Measurements from ENCODE around the gene OPCML. TPM values are rescaled to one million over a fixed set of nuclear protein-coding genes. Genes with fewer than 3 reads are reported as not detected.

The OPCML gene
- total RNA-seq, 1 experiment from 2014 or later, result not detected

DNA sequence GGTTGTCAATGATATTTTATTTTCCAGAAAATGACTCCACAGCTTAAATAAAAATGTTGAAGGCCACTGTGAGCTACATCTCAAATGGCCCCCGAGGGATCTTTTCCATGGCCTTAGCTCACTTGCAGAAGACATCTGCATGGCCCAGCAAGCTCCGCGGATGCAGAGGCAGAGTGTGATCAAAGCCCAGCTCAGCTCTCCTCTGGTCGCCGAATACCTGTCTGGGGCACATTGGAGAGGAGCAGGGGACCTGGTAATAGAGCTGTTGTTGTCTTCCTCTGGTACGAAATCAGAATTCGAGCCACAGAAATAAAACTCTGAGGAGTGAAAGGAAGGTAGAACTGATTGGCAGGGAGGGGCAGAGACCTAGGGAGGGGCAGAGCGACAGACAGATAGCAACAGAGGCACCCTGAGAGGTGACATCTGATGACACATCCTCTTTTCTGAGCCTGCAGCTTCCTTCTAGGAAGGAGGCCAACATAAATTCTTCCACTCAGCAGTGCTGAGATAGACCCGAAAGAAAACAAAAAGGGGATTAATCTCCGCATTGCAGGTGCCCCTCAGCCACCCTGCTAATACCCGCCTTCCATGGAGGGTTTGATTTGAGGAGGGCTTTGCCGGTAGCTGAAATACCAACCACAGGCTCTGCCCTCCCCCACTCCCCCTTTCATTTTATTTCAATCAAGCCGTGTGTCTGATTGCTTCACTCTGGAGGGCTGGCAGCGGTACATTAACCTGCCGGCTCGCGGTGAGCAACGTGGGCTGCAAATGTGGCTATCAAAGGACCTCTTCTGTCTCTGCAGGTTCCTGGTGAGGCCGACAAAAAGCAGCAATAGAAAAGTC lies 759.4 kb downstream of the OPCML start:
- H3K36me3 ChIP-seq (ENCODE audit: control insufficient read depth, insufficient read depth, low read length), result no peaks in the 10 kb centered on the region
- H3K27me3 ChIP-seq (ENCODE audit: control insufficient read depth, insufficient read depth, low read length), result no peaks in the 10 kb centered on the region
- no peak for TF ChIP-seq POLR2AphosphoS5 (IDR thresholded peaks at IDR 0.05; ENCODE audit: low read depth, low read length)
- TF ChIP-seq SIN3A (IDR thresholded peaks at IDR 0.05; ENCODE audit: borderline replicate concordance, insufficient read depth, low read depth, low read length), result no peak
- TF ChIP-seq, protein P1, sequence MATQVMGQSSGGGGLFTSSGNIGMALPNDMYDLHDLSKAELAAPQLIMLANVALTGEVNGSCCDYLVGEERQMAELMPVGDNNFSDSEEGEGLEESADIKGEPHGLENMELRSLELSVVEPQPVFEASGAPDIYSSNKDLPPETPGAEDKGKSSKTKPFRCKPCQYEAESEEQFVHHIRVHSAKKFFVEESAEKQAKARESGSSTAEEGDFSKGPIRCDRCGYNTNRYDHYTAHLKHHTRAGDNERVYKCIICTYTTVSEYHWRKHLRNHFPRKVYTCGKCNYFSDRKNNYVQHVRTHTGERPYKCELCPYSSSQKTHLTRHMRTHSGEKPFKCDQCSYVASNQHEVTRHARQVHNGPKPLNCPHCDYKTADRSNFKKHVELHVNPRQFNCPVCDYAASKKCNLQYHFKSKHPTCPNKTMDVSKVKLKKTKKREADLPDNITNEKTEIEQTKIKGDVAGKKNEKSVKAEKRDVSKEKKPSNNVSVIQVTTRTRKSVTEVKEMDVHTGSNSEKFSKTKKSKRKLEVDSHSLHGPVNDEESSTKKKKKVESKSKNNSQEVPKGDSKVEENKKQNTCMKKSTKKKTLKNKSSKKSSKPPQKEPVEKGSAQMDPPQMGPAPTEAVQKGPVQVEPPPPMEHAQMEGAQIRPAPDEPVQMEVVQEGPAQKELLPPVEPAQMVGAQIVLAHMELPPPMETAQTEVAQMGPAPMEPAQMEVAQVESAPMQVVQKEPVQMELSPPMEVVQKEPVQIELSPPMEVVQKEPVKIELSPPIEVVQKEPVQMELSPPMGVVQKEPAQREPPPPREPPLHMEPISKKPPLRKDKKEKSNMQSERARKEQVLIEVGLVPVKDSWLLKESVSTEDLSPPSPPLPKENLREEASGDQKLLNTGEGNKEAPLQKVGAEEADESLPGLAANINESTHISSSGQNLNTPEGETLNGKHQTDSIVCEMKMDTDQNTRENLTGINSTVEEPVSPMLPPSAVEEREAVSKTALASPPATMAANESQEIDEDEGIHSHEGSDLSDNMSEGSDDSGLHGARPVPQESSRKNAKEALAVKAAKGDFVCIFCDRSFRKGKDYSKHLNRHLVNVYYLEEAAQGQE (IDR thresholded peaks at IDR 0.05; ENCODE audit: insufficient read depth in 1 of 2, low read depth in 2 of 2, low read length in 1 of 2), result no peak
- TF ChIP-seq TCF7L2 (IDR thresholded peaks at IDR 0.05; ENCODE audit: low read depth, low read length), result no peak
- TF ChIP-seq, protein P2, sequence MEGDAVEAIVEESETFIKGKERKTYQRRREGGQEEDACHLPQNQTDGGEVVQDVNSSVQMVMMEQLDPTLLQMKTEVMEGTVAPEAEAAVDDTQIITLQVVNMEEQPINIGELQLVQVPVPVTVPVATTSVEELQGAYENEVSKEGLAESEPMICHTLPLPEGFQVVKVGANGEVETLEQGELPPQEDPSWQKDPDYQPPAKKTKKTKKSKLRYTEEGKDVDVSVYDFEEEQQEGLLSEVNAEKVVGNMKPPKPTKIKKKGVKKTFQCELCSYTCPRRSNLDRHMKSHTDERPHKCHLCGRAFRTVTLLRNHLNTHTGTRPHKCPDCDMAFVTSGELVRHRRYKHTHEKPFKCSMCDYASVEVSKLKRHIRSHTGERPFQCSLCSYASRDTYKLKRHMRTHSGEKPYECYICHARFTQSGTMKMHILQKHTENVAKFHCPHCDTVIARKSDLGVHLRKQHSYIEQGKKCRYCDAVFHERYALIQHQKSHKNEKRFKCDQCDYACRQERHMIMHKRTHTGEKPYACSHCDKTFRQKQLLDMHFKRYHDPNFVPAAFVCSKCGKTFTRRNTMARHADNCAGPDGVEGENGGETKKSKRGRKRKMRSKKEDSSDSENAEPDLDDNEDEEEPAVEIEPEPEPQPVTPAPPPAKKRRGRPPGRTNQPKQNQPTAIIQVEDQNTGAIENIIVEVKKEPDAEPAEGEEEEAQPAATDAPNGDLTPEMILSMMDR (IDR thresholded peaks at IDR 0.05), result no peak
- H3K27ac ChIP-seq (ENCODE audit: low read length), result no peak overlapping the region
- no peaks in the 10 kb centered on the region for H3K9me3 ChIP-seq (ENCODE audit: control insufficient read depth, insufficient read depth, low read depth, low read length)
- in situ Hi-C loops (cut with HindIII; ENCODE audit: low pct_unique_long_range_greater_than_20kb, low sequenced_read_pairs) (no loop called here), intact Hi-C loops (cut with micrococcal nuclease; ENCODE audit: unreplicated experiment) (no loop called here)
- POLR2A ChIA-PET, result no interaction called here
- no TSS peak for BruUV-seq (replicated peaks)
- no peak for ATAC-seq
- DNase-seq (ENCODE audit: low read depth, low spot score), result no peak
- no peaks in the 10 kb centered on the region for H3K4me1 ChIP-seq (ENCODE audit: control insufficient read depth, insufficient read depth, low read length)
- no peak overlapping the region for H3K4me3 ChIP-seq (ENCODE audit: low read depth in 2 of 2, low read length in 2 of 2)
- CTCF ChIA-PET, result no interaction called here

DNA sequence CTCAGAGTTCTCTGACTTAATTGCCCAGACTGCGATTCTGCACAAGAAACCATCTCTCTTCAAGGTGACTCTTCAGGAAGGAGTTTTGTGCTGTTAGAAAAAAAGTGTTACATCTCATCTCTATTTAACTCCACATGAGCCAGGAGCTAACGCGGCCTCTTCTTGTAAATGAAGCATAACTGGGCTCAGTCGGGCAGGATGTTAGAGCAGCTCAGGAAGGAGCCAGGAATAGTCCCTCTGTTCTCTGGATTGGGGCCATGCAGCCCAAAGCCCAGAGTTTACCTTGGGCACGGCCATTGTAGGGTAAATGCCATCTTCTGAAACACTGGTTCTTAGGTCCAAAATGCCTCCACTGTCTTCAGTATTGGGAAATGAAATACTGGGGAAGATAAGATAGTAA lies 760.6 kb downstream of the OPCML start:
- no peak for ATAC-seq
- TF ChIP-seq POLR2AphosphoS5 (IDR thresholded peaks at IDR 0.05; ENCODE audit: low read depth, low read length) (no peak), TCF7L2 (IDR thresholded peaks at IDR 0.05; ENCODE audit: low read depth, low read length) (no peak), SIN3A (IDR thresholded peaks at IDR 0.05; ENCODE audit: borderline replicate concordance, insufficient read depth, low read depth, low read length) (no peak)
- TF ChIP-seq, protein P2 (IDR thresholded peaks at IDR 0.05), result no peak
- TF ChIP-seq, protein P1 (IDR thresholded peaks at IDR 0.05; ENCODE audit: insufficient read depth in 1 of 2, low read depth in 2 of 2, low read length in 1 of 2), result no peak

More for the DNA sequence above, 760.6 kb downstream of the OPCML start:
- in situ Hi-C loops (cut with HindIII; ENCODE audit: low pct_unique_long_range_greater_than_20kb, low sequenced_read_pairs) (no loop called here), intact Hi-C loops (cut with micrococcal nuclease; ENCODE audit: unreplicated experiment) (no loop called here)
- H3K4me1 ChIP-seq (ENCODE audit: control insufficient read depth, insufficient read depth, low read length), result no peaks in the 10 kb centered on the region
- H3K4me3 ChIP-seq (ENCODE audit: low read depth in 2 of 2, low read length in 2 of 2), result no peak overlapping the region
- no TSS peak for BruUV-seq (replicated peaks)
- H3K9me3 ChIP-seq (ENCODE audit: control insufficient read depth, insufficient read depth, low read depth, low read length), result no peaks in the 10 kb centered on the region
- POLR2A ChIA-PET, result no interaction called here
- CTCF ChIA-PET, result no interaction called here
- no peak for DNase-seq (ENCODE audit: low read depth, low spot score)
- H3K36me3 ChIP-seq (ENCODE audit: control insufficient read depth, insufficient read depth, low read length), result no peaks in the 10 kb centered on the region
- H3K27ac ChIP-seq (ENCODE audit: low read length), result no peak overlapping the region
- no peaks in the 10 kb centered on the region for H3K27me3 ChIP-seq (ENCODE audit: control insufficient read depth, insufficient read depth, low read length)
